ENCODE measurements around the gene JPH2. TPM values are rescaled to one million over a fixed set of nuclear protein-coding genes. Genes with fewer than 3 reads are reported as not detected.

The JPH2 gene
- total and polyA plus RNA-seq, 2 donors from 2014 or later, result 2.5 to 11.4 TPM

DNA sequence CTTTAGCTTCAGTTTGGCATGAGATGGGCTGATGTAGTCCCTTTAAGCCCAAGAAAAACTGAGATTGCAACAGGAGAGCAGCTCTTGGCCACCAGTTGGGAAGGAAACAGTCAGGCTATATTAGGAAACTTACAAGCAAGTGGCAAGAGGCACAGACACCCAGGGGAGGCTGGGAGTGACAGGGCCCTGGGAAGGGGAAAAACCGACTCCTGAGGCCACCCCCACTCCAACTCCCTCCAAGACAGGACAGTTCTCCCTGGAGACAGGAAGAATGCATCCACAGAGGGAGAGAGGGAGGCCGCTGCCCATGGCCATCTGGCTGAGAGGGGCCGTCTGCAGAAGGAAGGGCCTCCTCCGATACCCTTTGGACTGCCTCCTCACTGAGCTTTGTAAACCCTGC is 20.5 kb downstream of the JPH2 start:
- H3K4me3 ChIP-seq (ENCODE audit: low read length in 3 of 3), result no peak overlapping the region
- FAIRE-seq, result no peak
- no peaks in the 10 kb centered on the region for H3K27me3 ChIP-seq (ENCODE audit: control insufficient read depth, insufficient read depth, low read length)
- no peaks in the 10 kb centered on the region for H3K36me3 ChIP-seq (ENCODE audit: control insufficient read depth in 2 of 3, insufficient read depth in 3 of 3, low read length in 3 of 3)
- no peak for TF ChIP-seq CTCF (IDR thresholded peaks at IDR 0.05; ENCODE audit: borderline replicate concordance, extremely low read depth, insufficient read depth)
- no peak overlapping the region for H3K27ac ChIP-seq (ENCODE audit: low read depth in 2 of 2, low read length in 2 of 2)
- no peaks in the 10 kb centered on the region for H3K9me3 ChIP-seq (ENCODE audit: control insufficient read depth in 2 of 3, insufficient read depth in 1 of 3, low read length in 3 of 3)
- peaks cover 0 to 2% (median 0%) of the 10 kb centered on the region in 3 donors for H3K4me1 ChIP-seq (ENCODE audit: control insufficient read depth in 2 of 3, insufficient read depth in 2 of 3, low read depth in 1 of 3, low read length in 3 of 3)
- no peak overlapping the region for H3K9ac ChIP-seq (ENCODE audit: low read length in 3 of 3)
- no peak for DNase-seq
- intact Hi-C loops (cut with DNase I), result no loop called here

DNA sequence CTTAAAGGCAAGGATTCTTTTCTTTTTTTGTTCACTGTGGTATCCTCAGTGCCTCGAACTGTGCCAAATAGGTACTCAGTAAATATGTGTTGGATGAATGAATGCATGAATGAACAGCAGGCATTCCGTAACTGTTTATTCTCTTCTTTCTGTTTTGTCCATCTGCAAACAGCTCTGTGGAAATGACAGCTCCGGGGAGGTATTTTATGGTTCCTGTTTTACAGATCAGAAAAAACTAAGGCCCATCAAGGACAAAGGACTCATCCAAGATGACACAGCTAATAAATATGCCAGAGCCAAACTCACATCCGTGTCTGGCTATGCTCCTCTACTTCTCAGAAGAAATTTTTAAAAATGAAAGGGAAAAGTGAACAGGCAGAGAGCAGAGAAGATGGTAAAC is 21.0 kb downstream of the JPH2 start:
- DNase-seq (no peak), FAIRE-seq (no peak)
- no peak for TF ChIP-seq CTCF (IDR thresholded peaks at IDR 0.05; ENCODE audit: borderline replicate concordance, extremely low read depth, insufficient read depth)
- Histone ChIP-seq H3K9me3 (ENCODE audit: control insufficient read depth in 2 of 3, insufficient read depth in 1 of 3, low read length in 3 of 3) (no peaks in the 10 kb centered on the region), H3K4me3 (ENCODE audit: low read length in 3 of 3) (no peak overlapping the region), H3K27me3 (ENCODE audit: control insufficient read depth, insufficient read depth, low read length) (no peaks in the 10 kb centered on the region), H3K36me3 (ENCODE audit: control insufficient read depth in 2 of 3, insufficient read depth in 3 of 3, low read length in 3 of 3) (no peaks in the 10 kb centered on the region), H3K9ac (ENCODE audit: low read length in 3 of 3) (no peak overlapping the region), H3K27ac (ENCODE audit: low read depth in 2 of 2, low read length in 2 of 2) (no peak overlapping the region), H3K4me1 (ENCODE audit: control insufficient read depth in 2 of 3, insufficient read depth in 2 of 3, low read depth in 1 of 3, low read length in 3 of 3) (peaks cover 0 to 2% (median 0%) of the 10 kb centered on the region in 3 donors)
- intact Hi-C loops (cut with DNase I), result no loop called here

- H3K27ac ChIP-seq (ENCODE audit: low read depth in 2 of 2, low read length in 2 of 2), result no peak overlapping the region
- FAIRE-seq (no peak), DNase-seq (no peak)
- H3K9me3 ChIP-seq (ENCODE audit: control insufficient read depth in 2 of 3, insufficient read depth in 1 of 3, low read length in 3 of 3), result no peaks in the 10 kb centered on the region
- H3K4me3 ChIP-seq (ENCODE audit: low read length in 3 of 3), result no peak overlapping the region
- H3K27me3 ChIP-seq (ENCODE audit: control insufficient read depth, insufficient read depth, low read length), result no peaks in the 10 kb centered on the region
- no peaks in the 10 kb centered on the region for H3K36me3 ChIP-seq (ENCODE audit: control insufficient read depth in 2 of 3, insufficient read depth in 3 of 3, low read length in 3 of 3)
- no peak overlapping the region for H3K9ac ChIP-seq (ENCODE audit: low read length in 3 of 3)
- no peaks in the 10 kb centered on the region for H3K4me1 ChIP-seq (ENCODE audit: control insufficient read depth in 2 of 3, insufficient read depth in 2 of 3, low read depth in 1 of 3, low read length in 3 of 3)
- intact Hi-C loops (cut with DNase I), result no loop called here
- no peak for TF ChIP-seq CTCF (IDR thresholded peaks at IDR 0.05; ENCODE audit: borderline replicate concordance, extremely low read depth, insufficient read depth)
Measured at GRCh38 chr20:44160133-44160532, 26.9 kb downstream of the JPH2 start.

- no peaks in the 10 kb centered on the region for H3K9me3 ChIP-seq (ENCODE audit: control insufficient read depth in 2 of 3, insufficient read depth in 1 of 3, low read length in 3 of 3)
- no peak overlapping the region for H3K4me3 ChIP-seq (ENCODE audit: low read length in 3 of 3)
- no peak overlapping the region for H3K27ac ChIP-seq (ENCODE audit: low read depth in 2 of 2, low read length in 2 of 2)
- DNase-seq, result no peak
- FAIRE-seq, result no peak
- intact Hi-C loops (cut with DNase I), result no loop called here
- no peaks in the 10 kb centered on the region for H3K36me3 ChIP-seq (ENCODE audit: control insufficient read depth in 2 of 3, insufficient read depth in 3 of 3, low read length in 3 of 3)
- TF ChIP-seq CTCF (IDR thresholded peaks at IDR 0.05; ENCODE audit: borderline replicate concordance, extremely low read depth, insufficient read depth), result no peak
- no peaks in the 10 kb centered on the region for H3K4me1 ChIP-seq (ENCODE audit: control insufficient read depth in 2 of 3, insufficient read depth in 2 of 3, low read depth in 1 of 3, low read length in 3 of 3)
- H3K27me3 ChIP-seq (ENCODE audit: control insufficient read depth, insufficient read depth, low read length), result no peaks in the 10 kb centered on the region
- H3K9ac ChIP-seq (ENCODE audit: low read length in 3 of 3), result no peak overlapping the region
Measured at GRCh38 chr20:44159711-44160110, 27.3 kb downstream of the JPH2 start.

Measured in kidney (tissue), 14 donors.